NCI-H2227 (cell line): ENCODE measurements around the gene CD247.

Experiments used
- DNase-seq: peaks from one replicate; lab custom pipeline; 2025; ENCODE audit not compliant: unreplicated experiment; lab: John Stamatoyannopoulos, UW

Gene CD247

DNA sequence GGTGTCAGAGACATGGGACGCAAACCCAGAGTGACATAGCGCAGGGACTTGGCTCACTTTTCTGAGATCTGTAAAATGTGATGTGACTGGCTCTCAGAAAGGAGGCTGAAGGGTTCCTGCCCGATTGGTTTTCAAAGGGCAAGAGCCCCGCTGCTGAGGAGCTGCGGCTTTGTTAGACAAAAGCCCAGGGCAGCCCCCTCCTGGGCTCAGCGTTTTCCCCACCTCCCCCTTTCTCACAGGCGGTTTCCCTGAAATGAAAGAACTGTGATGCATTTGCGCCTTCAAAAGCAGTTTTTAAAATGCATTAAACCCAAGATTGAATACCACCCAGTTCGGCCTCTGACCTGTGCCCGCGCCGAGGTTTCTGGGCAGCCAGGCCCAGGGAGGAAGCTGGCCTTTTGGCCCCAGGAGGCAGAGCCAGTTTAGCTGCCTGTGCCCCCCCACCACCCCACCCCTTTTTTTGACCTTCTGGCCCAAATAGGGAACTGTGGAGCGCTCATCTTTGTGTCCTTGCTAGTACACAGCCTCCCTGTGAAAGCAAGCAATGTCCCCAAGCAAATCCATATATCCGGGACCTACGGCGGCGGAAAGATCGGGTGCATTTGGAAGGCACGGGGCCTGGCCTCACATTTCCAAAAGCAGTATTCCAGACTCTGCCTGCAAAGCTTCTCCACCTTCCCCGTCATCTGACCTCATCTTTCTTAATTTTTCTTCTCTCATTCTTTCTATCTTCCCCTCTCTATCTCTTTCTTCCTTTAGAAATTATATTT, 28.6 kb downstream of the CD247 start:
- DNase-seq, result peak; percentile 48

DNA sequence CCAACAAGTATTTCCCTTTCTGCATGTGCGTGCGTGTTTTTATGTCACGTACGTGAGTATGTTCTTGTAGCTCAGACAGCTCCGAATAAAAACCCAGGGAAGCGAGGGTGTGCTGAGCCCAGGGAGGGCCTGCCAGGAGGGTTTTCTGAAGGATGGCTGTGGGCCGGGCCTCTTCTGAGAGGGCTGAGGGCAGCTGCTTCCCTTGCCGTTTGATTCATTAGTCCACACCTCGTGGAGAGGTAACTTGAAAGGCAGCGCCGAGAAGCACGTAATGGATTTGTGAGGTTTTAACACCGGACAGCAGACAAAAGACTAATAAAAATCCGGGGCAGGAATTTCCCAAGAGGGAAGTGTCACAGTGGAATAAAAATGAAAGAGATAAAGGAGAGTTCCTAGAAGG, 29.5 kb downstream of the CD247 start:
- peak; percentile 46 for DNase-seq

DNA sequence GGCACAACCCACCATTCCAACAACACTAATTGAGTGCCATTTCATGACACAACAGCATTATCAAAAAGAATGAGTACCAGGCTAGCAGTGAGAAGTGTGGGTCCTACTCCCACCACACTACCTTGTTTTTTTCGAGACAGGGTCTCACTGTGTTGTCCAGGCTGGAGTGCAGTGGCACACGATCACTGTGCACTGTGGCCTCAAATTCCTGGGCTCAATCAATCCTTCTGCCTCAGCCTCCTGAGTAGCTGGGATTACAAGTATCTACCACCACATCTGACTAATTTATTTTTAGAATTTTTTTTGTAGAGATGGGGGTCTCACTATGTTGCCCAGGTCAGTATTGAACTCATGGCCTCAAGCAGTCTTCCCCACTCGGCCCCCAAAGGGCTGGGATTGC, 30.7 kb downstream of the CD247 start:
- DNase-seq, result no peak

DNA sequence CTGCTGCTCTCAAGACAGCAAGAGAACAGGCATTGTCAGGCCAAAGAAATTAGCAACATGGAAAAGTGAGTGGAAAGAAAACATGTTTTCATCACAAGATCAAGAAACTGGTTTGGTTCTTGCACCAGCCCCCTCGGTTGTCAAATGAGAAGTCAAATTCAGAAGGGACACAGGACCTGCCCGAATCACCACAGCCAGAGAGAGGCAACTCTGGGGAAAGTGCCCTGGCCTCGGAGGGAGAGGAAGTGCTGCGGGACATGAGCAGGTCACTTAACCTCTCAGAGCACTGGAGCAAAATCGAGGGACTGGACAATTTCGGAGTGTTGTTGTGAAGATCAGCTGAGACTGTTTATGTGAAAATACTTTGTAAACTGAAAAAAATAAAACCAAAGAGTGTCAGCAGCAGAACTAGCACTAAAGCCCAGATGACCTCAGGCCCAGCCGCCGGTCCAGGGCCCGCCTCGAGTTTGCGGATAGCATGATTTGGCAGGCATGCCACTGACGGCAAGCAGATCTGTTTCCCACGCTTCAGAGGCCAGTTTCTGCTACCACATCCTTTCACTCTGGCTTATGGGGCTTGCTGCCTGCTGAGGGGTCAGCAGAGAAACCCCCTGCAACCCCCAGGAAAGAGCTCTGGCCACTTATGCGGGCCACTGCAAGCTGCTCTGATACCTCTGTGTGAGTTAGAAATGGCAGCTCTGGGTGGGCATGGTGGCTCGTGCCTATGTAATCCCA, 32.1 kb downstream of the CD247 start:
- no peak for DNase-seq

DNA sequence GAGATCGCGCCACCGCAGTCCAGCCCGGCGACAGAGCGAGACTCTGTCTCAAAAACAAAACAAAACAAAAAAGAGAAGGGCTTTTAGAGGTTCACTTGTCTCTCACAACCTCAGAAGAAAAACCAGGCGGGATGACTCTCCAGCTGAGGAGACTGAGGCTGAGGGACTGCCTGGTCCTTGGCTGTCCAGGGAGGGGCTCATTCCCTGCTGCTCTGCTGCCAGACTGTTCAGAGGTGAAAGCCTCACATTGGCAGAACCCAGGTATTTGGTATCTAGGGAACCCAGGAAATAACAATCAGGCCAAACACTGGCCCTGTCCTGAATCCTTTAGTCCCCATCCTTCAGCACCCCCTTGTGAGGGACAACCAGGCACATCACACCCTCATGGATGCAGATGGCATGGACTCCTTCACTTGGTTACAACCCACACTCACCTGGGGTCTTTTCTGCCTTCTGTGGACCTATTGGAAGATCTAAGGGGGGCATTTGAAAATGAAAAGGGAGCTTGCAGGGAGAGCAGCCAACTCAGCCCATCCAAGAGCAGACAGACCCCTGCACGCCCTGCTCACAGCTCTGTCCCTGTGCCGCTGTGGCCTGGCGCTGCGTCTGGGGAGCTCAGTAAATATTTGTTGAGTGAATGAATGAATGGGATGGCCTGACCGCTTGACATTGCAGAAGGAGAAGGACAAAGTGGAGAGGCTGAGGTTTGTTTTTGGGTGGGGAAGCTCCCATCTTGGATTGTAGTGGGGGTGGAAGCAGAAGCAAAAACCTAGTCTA, 33.4 kb downstream of the CD247 start:
- no peak for DNase-seq

DNA sequence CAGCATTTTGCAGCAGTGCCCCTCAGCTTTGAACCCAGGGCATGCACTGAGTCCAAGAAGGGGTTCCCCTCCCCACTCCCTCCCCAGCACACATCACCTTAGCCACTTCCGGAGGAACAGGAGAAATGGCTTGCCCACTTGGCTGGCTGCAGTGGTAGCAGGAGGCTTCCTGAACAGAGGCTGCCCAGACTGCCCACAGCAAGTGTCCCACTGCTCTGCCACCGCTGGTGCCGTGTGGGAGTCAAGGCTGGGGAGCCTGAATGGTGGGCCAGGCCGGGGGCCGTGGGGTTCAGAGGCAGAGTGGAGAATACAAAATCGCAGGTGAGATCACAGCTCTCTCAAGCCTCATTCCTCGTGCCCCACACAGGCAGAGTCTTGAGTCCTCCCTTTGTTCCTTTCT, 34.5 kb downstream of the CD247 start:
- no peak for DNase-seq

DNA sequence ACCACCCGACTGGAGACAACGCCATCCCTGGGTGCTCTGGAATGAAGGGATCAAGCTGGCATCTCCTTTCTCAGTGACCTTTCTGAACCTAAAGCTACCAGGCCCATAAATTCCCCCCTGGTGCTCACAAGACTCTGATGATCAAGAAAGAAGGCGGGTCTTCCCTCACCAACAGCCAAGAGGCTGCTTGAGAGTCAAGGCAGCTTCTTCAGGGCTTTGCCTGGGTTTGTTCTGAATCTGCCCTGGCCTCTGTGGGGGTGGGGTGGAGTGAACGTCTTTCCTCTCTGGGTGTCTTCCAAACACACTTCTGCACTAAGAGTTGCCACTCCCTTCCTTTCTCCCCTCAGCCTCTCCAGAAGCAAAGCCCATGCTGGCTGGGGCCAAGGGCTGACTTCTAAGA, 36.1 kb downstream of the CD247 start:
- DNase-seq, result no peak

DNA sequence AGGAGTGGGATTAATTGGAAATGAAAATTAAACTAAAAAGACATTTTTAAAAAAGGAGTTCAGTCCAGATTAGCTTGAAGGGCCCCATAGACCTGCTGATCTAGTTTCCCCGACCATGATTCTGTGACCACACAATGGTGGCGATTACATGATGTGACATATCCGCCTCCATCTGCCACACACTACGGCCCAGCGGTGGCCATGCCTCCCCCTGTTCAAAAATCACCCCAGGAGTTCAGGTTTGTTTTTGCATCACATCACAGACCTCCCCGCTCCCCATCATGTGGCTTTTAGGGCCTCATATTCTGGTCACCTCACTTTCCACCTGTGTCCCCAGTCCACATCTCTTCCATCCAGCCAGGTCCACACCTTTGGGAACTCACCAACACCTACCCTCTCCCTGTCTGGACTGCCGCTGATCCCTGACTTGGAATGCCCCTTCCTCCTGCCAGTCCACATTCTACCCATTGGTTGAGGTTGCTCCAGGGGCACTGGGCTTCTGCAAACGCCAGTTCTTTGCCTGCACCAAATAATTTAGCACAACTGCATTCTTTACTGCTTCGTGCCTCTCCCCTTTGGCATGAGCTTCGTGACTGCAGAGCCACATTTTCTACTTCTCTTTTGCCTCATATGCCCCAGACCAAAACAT, 38.9 kb downstream of the CD247 start:
- DNase-seq, result no peak

DNA sequence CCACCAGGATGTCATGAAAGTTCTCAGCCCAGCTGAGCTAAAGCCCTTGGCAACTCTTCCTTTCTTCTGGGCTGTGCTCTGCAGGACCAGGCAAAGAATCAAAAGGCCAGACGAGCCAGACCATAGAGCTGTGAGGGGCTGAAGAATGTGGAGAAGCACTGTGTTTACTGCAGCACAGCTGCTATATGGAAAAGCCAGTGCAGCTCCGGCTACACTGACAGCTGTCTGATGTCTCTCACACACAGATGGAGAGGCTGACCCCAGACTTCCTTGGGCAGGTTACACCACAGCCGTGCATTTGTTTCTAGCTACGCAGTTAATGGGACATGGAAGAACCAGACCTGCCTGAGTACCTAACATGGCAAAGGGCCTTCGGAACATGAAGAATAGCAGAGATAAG, 40.3 kb downstream of the CD247 start:
- no peak for DNase-seq

DNA sequence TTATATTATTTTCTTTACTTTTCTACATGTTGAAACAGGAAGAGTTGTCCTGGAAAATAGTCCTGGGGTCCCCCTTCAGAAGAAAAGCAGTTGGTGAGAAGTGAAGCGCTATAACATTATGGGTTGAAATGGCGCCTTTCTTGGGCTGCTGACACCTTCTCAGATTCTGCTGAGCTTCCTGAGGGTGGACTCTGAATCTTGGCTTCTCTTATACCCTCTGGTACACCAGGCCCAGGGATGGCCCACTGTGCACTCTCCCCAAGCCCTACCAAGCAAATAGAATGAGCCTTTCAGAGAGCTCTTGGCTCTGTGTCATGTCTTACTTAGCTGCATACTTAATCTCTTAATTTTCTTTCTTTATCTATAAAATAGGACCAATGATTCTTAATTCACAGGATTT, 42.3 kb downstream of the CD247 start:
- DNase-seq, result no peak

DNA sequence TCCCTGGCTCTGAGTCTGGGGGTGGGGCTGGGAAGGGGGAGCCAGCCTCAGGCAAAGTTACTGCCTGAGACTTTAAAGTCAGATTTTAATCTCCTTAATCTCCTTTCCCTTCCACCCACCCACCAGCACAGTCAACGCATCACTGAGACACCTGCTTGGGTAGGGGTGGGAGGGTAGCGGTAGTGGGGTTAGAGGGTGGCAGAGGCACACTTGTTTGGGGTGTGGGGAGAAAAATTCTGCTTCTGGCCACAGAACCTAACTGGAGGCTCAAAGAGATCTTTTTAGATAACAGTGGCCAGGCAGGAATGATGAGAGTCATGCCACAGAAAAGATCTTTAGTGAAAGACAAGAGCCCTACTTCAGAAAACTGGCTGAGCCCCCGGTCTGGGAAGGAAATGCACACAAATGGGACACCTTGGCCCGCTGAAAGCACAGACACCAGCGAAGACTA, 44.1 kb downstream of the CD247 start:
- DNase-seq, result no peak

DNA sequence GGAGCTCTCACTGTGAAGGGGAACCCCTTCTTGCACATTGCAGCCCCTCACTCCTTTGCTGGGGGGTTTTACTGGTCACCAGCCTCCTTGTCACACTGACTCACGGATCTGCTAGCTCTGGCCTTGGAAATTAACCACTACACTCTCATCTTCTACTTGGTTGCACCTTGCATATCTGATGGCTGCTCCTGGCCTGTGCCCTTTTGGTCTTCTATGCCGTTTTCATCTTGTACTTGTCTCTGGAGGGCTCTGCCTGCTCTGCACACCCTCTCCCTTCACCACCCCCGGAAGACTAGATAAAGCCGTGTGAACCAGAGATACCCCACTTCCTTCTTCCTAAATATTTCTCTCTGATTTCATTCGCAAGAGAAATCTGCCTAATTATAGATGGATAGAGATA, 44.6 kb downstream of the CD247 start:
- no peak for DNase-seq

DNA sequence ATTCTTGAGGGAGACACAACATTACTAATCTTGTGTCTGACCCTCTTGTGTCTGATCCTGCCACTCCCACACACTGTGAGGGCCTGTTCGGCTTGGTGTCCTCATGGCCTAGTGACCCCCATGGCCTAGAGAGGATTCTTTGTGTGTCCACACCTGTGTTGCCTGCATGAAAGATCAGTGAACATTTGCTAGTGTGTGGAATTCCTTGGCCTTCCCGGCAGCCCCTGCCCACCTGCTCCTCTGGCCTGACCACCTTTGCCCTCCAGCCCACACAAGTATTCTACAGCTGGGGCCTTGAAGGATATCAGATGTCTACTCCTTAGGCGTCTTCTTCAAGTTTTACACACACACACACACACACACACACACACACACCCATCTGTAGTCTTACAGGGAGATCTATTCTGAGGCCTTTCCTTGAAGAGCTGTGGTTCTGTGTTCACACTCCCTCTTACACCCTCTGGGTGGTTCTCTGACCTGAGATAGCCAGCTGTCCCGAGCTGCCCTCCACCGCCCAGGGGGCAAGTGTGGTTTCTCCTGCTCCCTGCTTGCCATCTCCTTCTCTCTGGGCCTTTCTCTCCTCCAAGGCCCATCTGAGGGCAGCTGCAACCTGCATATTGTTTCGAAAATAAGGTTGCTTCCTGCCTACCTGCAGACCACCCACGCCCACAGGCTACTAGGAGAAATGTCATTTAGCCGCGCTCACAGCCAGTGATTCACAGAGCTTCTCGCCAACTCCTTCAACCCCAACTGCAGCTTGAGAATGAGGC, 45.4 kb downstream of the CD247 start:
- no peak for DNase-seq

DNA sequence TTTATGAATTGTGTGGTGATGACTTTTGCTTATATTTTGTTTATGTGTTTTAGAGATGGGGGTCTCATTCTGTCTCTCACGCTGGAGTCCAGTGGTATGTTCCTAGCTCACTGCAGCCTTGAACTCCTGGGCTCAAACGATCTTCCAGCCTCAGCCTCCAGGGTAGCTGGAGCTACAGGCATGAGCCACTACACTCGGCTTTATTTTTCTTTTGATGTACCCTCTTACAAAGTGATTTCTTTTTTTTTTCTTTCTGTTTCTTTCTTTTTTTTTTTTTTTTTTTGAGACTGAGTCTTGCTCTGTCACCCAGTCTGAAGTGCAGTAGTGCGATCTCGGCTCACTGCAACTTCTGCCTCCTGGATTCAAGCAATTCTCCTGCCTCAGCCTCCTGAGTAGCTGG, 46.8 kb downstream of the CD247 start:
- no peak for DNase-seq

DNA sequence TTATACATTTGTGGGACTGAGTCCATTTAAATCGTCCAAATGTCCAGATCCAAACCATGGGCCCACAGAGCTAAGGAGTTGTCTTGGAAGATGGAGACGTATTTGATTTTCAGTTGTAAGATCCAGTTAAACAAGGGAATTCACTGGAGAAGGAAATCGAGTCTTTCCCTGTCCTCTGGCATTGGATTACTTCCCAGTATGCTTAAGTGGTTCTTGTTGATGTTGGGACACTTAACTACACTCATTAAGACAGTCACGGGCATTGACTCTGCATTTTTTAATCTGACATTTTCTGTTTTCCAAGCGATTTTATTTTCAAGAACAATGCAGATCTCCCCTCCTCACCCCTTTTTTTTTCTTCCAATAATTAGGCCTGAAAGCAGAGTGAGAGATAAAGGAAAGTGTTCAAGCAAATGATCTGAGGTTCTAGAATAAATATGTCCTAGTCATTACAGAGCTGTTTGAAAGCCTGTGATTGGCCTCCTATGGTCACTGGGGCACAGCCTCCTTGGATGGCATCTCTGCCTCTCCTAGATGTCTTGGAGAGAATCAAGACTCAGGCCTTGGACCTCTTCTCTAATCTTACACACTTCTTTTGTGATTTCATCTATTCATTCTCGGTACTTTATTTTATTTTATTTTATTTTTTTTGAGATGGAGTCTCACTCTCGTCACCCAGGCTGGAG, 48.9 kb downstream of the CD247 start:
- DNase-seq, result no peak

DNA sequence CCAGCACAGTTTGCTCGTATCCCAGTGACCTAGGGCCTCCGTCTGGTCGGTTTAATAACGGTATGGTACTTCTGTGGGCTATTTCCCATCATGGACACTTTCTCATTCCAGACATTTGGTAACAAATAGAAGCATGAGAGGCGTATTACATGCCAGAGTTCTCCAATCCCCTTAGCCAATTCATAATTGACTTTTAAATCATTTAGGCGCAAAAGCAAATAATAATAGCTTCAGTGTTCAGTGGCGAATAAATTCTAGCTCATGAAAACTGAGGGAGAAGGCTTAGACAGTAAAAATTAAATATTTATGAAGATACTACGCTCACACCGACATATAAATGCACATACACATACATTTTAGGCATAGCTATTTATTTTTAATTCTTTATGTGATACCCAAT, 50.6 kb downstream of the CD247 start:
- no peak for DNase-seq

DNA sequence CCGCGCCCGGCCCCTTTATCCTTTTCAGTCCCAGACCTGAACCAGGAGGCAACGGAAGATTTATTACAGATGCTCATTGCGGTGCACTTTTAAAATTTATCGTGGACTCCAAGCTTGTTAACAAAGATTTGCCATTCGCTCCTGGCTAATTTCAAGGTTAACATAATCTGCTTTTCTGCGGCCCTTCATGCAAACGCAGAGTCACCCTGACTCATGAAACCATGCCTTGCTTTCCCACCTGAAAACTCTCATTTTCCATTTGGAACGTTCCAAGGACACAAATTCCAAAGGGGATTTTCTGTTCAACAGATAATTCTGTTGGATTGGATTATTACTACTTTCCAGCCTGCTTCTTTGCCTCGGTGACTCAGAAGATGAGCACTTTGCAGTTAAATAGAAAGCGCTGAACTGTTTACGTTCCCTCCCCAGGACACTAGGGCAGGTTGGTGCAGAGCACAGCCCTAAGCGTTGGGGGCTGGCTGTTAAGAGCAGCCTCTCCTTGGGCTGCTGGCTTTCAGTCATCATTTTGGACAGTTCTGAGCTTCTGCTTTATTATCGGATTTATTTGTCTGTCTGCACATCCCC, 51.1 kb downstream of the CD247 start:
- DNase-seq, result peak; percentile 21

DNA sequence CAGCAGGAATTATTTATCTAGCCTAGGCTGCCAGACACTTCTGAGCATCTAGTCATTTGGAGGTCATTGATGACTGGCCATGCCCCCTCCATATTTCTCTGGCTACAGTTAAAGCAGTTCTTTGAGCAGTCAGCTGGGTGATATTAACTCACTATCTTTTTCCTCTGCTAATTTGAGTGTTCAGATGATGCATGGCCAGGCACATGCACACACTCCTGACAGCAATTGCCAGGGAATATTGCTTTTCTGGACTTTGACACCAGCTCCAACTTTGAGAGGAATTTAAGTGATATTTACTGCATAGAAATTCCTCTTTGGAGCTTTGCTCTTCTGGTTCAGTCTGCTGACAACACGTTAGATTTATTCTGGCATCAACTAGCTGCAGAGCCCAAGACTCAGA, 52.6 kb downstream of the CD247 start:
- DNase-seq, result no peak

DNA sequence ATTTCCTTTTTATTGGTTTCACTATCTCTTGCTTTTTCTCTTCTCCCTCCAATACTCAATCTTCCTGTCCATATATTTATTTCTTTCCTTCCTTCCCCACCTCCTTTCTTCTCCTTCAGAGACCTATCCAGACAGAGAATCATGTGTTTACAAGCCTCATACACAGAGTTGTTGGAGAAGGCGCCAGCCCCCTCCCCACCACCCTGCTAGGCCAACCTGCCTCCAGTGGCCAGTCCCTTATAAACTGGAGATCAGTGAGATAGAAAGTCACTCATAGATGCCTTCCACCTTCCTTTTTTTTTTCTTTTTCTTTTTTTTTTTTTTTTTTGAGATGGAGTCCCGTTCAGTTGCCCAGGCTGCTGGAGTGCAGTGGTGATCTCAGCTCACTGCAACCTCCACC, 53.3 kb downstream of the CD247 start:
- DNase-seq, result no peak
